ENCODE measurements around the gene PBX4.

PBX4 gene

DNA sequence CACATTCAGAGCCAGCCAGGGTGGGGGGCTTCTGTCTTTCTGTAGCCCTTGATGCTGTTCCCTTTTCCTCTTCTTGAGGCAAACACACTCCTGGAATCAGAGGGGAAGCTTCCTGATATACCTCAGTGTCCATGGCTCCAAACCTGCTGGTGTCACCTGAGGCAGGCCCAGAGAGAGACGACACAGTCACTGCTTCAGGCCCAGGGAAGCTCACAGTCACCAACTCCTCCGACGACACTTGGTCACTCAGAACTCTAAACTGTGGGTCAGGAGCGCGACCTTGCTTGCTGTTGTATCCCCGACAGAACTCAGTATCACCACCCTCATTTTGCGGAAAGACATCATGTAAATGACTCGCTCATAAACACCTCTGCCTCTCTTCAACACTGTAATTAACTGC lies 43.9 kb upstream of the PBX4 start:
- H3K27me3 ChIP-seq (ENCODE audit: insufficient read depth, low read depth): no peaks in the 10 kb centered on the region
- TF ChIP-seq, protein P1, sequence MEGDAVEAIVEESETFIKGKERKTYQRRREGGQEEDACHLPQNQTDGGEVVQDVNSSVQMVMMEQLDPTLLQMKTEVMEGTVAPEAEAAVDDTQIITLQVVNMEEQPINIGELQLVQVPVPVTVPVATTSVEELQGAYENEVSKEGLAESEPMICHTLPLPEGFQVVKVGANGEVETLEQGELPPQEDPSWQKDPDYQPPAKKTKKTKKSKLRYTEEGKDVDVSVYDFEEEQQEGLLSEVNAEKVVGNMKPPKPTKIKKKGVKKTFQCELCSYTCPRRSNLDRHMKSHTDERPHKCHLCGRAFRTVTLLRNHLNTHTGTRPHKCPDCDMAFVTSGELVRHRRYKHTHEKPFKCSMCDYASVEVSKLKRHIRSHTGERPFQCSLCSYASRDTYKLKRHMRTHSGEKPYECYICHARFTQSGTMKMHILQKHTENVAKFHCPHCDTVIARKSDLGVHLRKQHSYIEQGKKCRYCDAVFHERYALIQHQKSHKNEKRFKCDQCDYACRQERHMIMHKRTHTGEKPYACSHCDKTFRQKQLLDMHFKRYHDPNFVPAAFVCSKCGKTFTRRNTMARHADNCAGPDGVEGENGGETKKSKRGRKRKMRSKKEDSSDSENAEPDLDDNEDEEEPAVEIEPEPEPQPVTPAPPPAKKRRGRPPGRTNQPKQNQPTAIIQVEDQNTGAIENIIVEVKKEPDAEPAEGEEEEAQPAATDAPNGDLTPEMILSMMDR (conservative IDR thresholded peaks at IDR 0.05; ENCODE audit: low read depth, low read length): no peak
- H3K4me2 ChIP-seq: peak overlapping the region; percentile 62
- no peak overlapping the region for H2AFZ ChIP-seq (ENCODE audit: low read depth)
- peak overlapping the region; percentile 87; the same call in 1 of the 2 replicates for H3K27ac ChIP-seq
- H3K4me1 ChIP-seq (ENCODE audit: low read depth, poor library complexity, severe bottlenecking): peaks cover 18% of the 10 kb centered on the region
- H3K9ac ChIP-seq: peak overlapping the region; percentile 95; the same call in 1 of the 2 replicates
- peaks cover 33% of the 10 kb centered on the region for H3K79me2 ChIP-seq (ENCODE audit: insufficient read depth, low read depth)
- no peaks in the 10 kb centered on the region for H4K20me1 ChIP-seq (ENCODE audit: insufficient read depth)
- no peak overlapping the region for H3K4me3 ChIP-seq (IDR thresholded peaks at IDR 0.05; ENCODE audit: insufficient read depth, low read depth, low read length)
- 0 out of 2 replicates have a peak, but pooled peaks cover 3% of the 10 kb centered on the region for H3K36me3 ChIP-seq (ENCODE audit: insufficient read depth)

DNA sequence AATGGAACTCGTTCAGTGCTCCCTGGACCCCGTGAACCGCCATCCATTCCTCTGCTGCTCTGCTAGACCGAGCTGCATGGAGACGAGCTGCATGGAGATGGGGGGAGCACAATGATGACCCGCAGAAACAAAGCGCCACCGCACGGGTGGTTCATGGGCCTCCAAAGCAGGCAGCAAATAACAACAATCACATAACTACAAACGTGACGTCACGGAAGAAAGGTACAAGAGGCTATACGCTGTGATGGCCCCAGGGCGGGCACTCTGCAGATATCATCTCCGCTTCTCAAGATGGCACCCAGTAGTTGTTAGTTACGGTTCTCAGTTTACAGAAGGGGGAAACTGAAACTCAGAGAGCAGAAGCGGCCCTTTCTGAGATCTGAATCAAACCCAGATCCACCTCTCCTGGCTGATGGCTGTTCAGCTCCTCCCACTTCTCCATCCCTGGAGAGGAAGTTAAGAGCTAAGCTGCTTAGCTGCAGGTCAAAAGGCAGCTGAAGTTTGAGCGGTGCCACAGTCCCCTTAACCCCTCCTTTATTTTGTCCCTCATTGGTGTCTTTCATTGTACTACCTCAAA lies 43.3 kb upstream of the PBX4 start:
- no peak overlapping the region for H3K27ac ChIP-seq

GRCh38 chr19:19661141-19661674 lies 42.7 kb upstream of the PBX4 start:
- Histone ChIP-seq H3K79me2 (ENCODE audit: insufficient read depth, low read depth) (peaks cover 33% of the 10 kb centered on the region), H3K4me1 (ENCODE audit: low read depth, poor library complexity, severe bottlenecking) (peaks cover 14% of the 10 kb centered on the region), H3K4me3 (IDR thresholded peaks at IDR 0.05; ENCODE audit: insufficient read depth, low read depth, low read length) (no peak overlapping the region), H3K9ac (no peak overlapping the region), H3K27me3 (ENCODE audit: insufficient read depth, low read depth) (no peaks in the 10 kb centered on the region), H2AFZ (ENCODE audit: low read depth) (no peak overlapping the region), H3K4me2 (0 out of 2 replicates have a peak overlapping the region, but pooled peaks have one; percentile 6), H3K27ac (no peak overlapping the region), H4K20me1 (ENCODE audit: insufficient read depth) (no peaks in the 10 kb centered on the region), H3K36me3 (ENCODE audit: insufficient read depth) (0 out of 2 replicates have a peak, but pooled peaks cover 3% of the 10 kb centered on the region)
- TF ChIP-seq, protein P1 (conservative IDR thresholded peaks at IDR 0.05; ENCODE audit: low read depth, low read length): no peak

More for the DNA sequence above, 43.3 kb upstream of the PBX4 start:
- H3K36me3 ChIP-seq (ENCODE audit: insufficient read depth): 0 out of 2 replicates have a peak, but pooled peaks cover 3% of the 10 kb centered on the region
- TF ChIP-seq, protein P1 (conservative IDR thresholded peaks at IDR 0.05; ENCODE audit: low read depth, low read length): no peak
- H3K4me2 ChIP-seq: peak overlapping the region; percentile 62; the same call in 1 of the 2 replicates
- peaks cover 33% of the 10 kb centered on the region for H3K79me2 ChIP-seq (ENCODE audit: insufficient read depth, low read depth)
- no peak overlapping the region for H3K4me3 ChIP-seq (IDR thresholded peaks at IDR 0.05; ENCODE audit: insufficient read depth, low read depth, low read length)
- H3K4me1 ChIP-seq (ENCODE audit: low read depth, poor library complexity, severe bottlenecking): peaks cover 14% of the 10 kb centered on the region
- no peaks in the 10 kb centered on the region for H4K20me1 ChIP-seq (ENCODE audit: insufficient read depth)
- H3K27me3 ChIP-seq (ENCODE audit: insufficient read depth, low read depth): no peaks in the 10 kb centered on the region
- no peak overlapping the region for H3K9ac ChIP-seq
- no peak overlapping the region for H2AFZ ChIP-seq (ENCODE audit: low read depth)

- Histone ChIP-seq H3K4me1 (ENCODE audit: low read depth, poor library complexity, severe bottlenecking) (peaks cover 14% of the 10 kb centered on the region), H3K4me3 (IDR thresholded peaks at IDR 0.05; ENCODE audit: insufficient read depth, low read depth, low read length) (no peak overlapping the region), H4K20me1 (ENCODE audit: insufficient read depth) (no peaks in the 10 kb centered on the region), H3K9ac (no peak overlapping the region), H3K79me2 (ENCODE audit: insufficient read depth, low read depth) (peaks cover 33% of the 10 kb centered on the region), H2AFZ (ENCODE audit: low read depth) (no peak overlapping the region), H3K4me2 (no peak overlapping the region), H3K36me3 (ENCODE audit: insufficient read depth) (peaks cover 8% of the 10 kb centered on the region; the same call in 1 of the 2 replicates), H3K27me3 (ENCODE audit: insufficient read depth, low read depth) (no peaks in the 10 kb centered on the region), H3K27ac (no peak overlapping the region)
- TF ChIP-seq, protein P1 (conservative IDR thresholded peaks at IDR 0.05; ENCODE audit: low read depth, low read length): no peak
These were observed 41.3 kb upstream of the PBX4 start for GRCh38 chr19:19659646-19660245.

Data from KMS-11 (cell line).